ENCODE results near the gene EGFL7.

EGFL7 gene

DNA sequence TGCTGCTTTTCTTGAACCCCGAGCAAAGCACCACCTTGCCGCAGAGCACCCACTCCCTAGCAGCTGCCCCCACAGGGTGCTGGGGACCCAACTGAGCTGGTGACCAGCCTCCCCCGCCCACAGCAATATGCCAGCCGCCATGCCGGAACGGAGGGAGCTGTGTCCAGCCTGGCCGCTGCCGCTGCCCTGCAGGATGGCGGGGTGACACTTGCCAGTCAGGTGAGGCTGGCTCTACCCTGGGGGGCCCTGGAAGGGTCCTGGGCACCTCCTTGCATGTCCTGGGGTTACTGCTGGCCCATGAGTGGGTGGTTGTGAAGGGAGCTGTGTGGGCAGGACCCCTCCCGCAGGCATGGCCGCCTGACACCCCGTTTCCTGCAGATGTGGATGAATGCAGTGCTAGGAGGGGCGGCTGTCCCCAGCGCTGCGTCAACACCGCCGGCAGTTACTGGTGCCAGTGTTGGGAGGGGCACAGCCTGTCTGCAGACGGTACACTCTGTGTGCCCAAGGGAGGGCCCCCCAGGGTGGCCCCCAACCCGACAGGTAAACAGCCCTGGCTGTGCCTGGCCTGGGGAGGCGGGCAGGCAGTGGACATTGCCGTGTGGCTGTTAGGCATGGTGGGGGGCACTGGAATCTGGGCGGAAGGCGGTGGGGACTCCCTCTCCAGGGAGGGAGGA lies 7.2 kb downstream of the EGFL7 start:
- Histone ChIP-seq H3K4me1 (ENCODE audit: control insufficient read depth, insufficient read depth, low read length, poor library complexity, severe bottlenecking) (peaks cover 7% of the 10 kb centered on the region), H3K27ac (ENCODE audit: insufficient read depth, low read length, poor library complexity, severe bottlenecking) (no peak overlapping the region), H3K27me3 (replicated peaks; ENCODE audit: control insufficient read depth, insufficient read depth, low read length, poor library complexity, severe bottlenecking) (peaks cover 11% of the 10 kb centered on the region), H3K36me3 (ENCODE audit: control insufficient read depth, insufficient read depth, low read length) (no peaks in the 10 kb centered on the region), H3K9me3 (ENCODE audit: control insufficient read depth, low read length) (no peaks in the 10 kb centered on the region), H3K4me3 (ENCODE audit: insufficient read depth, low read depth, low read length, poor library complexity, severe bottlenecking) (no peak overlapping the region)
- DNase-seq, result no peak

DNA sequence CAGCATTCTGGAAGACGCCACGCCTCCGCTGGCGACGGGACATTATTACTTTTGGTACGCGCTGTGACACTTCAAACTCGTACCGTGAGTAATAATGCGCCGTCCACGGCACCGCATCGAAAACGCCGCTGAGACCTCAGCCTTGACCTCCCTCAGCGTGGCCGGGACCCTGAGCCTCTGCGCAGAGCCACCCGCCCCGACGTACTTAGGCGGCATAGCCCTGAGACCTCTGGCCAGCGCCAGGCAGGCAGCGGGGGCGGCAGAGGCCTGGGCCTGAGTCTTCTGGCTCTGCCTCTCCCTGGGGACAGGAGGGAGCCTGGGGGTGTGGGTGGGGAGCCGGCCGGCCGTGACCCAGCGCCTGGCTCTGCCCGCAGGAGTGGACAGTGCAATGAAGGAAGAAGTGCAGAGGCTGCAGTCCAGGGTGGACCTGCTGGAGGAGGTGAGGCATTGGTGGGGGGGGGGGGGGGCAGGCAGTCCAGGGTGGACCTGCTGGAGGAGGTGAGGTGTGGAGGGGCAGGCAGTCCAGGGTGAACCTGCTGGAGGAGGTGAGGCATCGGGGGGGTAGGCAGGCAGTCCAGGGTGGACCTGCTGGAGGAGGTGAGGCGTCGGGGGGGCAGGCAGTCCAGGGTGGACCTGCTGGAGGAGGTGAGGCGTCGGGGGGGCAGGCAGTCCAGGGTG lies 8.0 kb downstream of the EGFL7 start:
- Histone ChIP-seq H3K27ac (ENCODE audit: insufficient read depth, low read length, poor library complexity, severe bottlenecking) (no peak overlapping the region), H3K4me1 (ENCODE audit: control insufficient read depth, insufficient read depth, low read length, poor library complexity, severe bottlenecking) (peaks cover 3% of the 10 kb centered on the region), H3K9me3 (ENCODE audit: control insufficient read depth, low read length) (no peaks in the 10 kb centered on the region), H3K27me3 (replicated peaks; ENCODE audit: control insufficient read depth, insufficient read depth, low read length, poor library complexity, severe bottlenecking) (peaks cover 7% of the 10 kb centered on the region), H3K36me3 (ENCODE audit: control insufficient read depth, insufficient read depth, low read length) (no peaks in the 10 kb centered on the region), H3K4me3 (ENCODE audit: insufficient read depth, low read depth, low read length, poor library complexity, severe bottlenecking) (no peak overlapping the region)
- no peak for DNase-seq

DNA sequence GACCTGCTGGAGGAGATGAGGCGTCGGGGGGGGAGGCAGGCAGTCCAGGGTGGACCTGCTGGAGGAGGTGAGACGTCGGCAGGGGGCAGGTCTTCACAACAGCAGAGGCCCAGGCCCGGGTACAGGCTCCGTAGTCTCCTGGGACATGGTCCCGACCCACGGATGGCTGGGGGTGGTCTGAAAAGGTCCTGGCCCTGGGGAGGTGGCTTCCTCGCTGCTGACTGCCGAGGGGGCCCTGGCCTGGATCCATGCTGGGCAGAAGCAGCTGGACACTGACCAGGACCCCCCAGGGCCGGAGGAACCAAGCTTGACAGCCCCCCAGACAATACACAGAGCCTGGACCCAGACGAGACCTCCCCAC lies 8.5 kb downstream of the EGFL7 start:
- Histone ChIP-seq H3K27me3 (replicated peaks; ENCODE audit: control insufficient read depth, insufficient read depth, low read length, poor library complexity, severe bottlenecking) (peaks cover 6% of the 10 kb centered on the region), H3K9me3 (ENCODE audit: control insufficient read depth, low read length) (no peaks in the 10 kb centered on the region), H3K4me1 (ENCODE audit: control insufficient read depth, insufficient read depth, low read length, poor library complexity, severe bottlenecking) (peaks cover 3% of the 10 kb centered on the region), H3K4me3 (ENCODE audit: insufficient read depth, low read depth, low read length, poor library complexity, severe bottlenecking) (no peak overlapping the region), H3K27ac (ENCODE audit: insufficient read depth, low read length, poor library complexity, severe bottlenecking) (no peak overlapping the region), H3K36me3 (ENCODE audit: control insufficient read depth, insufficient read depth, low read length) (peaks cover 3% of the 10 kb centered on the region)
- no peak for DNase-seq

DNA sequence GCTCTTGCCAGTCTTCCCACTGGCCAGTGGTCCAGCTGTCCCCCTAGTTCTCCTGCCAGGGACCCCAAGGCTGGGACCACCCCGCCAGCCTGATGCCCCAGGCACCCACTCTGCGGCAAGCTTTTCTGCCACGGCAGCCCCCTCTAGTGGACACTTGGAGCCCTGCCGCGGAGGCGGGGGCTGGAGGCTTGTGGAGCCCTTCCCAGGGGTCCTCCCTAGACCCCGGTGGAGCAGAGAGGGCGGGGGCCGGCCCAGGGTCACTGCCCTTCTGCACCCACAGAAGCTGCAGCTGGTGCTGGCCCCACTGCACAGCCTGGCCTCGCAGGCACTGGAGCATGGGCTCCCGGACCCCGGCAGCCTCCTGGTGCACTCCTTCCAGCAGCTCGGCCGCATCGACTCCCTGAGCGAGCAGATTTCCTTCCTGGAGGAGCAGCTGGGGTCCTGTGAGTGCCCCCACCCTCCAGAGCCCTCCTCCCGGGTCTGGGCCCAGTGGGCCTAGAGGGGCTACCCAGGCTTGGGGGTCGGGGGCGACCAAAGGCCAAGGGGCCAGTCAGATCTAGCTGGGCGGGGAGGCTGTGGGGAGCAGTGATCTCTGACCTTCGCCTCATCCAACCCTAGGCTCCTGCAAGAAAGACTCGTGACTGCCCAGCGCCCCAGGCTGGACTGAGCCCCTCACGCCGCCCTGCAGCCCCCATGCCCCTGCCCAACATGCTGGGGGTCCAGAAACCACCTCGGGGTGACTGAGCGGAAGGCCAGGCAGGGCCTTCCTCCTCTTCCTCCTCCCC lies 9.1 kb downstream of the EGFL7 start:
- H3K27me3 ChIP-seq (replicated peaks; ENCODE audit: control insufficient read depth, insufficient read depth, low read length, poor library complexity, severe bottlenecking), result peaks cover under 1% of the 10 kb centered on the region
- H3K27ac ChIP-seq (ENCODE audit: insufficient read depth, low read length, poor library complexity, severe bottlenecking), result no peak overlapping the region
- no peak for DNase-seq
- H3K4me3 ChIP-seq (ENCODE audit: insufficient read depth, low read depth, low read length, poor library complexity, severe bottlenecking), result no peak overlapping the region
- H3K9me3 ChIP-seq (ENCODE audit: control insufficient read depth, low read length), result no peaks in the 10 kb centered on the region
- H3K4me1 ChIP-seq (ENCODE audit: control insufficient read depth, insufficient read depth, low read length, poor library complexity, severe bottlenecking), result no peaks in the 10 kb centered on the region
- H3K36me3 ChIP-seq (ENCODE audit: control insufficient read depth, insufficient read depth, low read length), result peaks cover 7% of the 10 kb centered on the region

DNA sequence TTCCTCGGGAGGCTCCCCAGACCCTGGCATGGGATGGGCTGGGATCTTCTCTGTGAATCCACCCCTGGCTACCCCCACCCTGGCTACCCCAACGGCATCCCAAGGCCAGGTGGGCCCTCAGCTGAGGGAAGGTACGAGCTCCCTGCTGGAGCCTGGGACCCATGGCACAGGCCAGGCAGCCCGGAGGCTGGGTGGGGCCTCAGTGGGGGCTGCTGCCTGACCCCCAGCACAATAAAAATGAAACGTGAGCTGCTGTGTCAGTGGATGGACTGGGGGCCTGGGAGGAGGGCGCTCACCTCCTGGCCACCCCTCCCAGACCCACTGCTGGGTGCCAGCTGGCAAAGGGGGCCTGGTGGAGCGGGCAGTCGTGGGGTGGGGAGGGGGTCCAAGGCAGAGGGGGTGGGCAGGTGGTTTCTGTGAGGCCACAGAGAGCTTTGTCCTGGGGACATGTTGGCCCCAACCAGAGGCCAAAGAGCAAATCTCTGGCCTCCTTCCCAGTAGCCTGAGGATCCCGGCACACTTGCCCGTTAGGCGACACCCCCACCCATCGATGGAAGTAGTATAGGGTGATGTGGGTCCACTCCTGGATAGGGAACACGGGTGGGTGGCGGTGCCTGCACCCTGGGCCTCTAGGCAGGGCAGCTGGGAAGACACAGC lies 9.8 kb downstream of the EGFL7 start:
- H3K36me3 ChIP-seq (ENCODE audit: control insufficient read depth, insufficient read depth, low read length), result peaks cover 7% of the 10 kb centered on the region
- no peaks in the 10 kb centered on the region for H3K9me3 ChIP-seq (ENCODE audit: control insufficient read depth, low read length)
- H3K4me3 ChIP-seq (ENCODE audit: insufficient read depth, low read depth, low read length, poor library complexity, severe bottlenecking), result no peak overlapping the region
- no peak overlapping the region for H3K27ac ChIP-seq (ENCODE audit: insufficient read depth, low read length, poor library complexity, severe bottlenecking)
- no peak for DNase-seq
- H3K4me1 ChIP-seq (ENCODE audit: control insufficient read depth, insufficient read depth, low read length, poor library complexity, severe bottlenecking), result no peaks in the 10 kb centered on the region
- H3K27me3 ChIP-seq (replicated peaks; ENCODE audit: control insufficient read depth, insufficient read depth, low read length, poor library complexity, severe bottlenecking), result no peaks in the 10 kb centered on the region

DNA sequence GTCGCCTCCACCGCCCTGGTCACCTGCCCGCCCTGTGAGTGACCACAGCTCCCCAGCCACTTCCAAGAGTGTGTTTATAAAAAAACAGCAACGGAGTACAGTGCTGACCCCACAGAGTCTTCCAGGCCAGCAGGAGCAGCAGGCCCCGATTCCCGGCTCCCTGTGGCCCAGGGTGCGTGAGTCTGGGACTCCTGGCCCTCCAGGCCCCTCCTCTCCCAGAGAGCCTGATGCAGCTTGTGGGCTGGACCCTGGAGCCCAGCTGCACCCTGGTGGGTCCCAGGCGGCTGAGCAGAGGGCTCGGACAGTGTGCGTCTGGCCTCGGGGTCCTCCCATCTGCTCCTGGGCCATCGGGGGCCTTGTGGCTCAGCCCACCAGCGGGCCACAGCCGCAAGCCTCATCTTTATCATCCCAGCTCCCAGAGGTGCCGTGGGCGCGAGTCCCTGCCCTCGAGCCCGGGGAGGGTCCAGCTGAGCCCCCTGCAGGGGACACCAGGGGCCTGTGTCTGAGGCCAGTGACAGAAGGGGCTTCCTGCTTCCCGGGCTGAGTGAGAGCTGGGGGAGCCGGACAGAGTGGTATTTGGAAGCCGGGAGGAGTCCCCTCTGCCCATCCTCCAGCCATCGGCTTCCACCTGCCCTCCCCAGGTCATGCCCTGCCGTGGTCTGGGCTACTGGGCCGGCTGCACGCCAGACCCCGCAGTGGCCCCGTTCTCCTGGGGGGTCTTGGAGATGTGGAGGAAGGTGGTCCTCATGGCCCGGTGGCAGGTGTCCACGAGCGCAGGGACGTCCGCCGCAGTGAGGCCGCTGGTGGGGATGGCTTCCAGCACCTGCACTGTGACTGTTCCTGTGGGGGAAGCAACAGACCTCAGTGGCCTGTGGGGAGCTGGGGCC lies 10.6 kb downstream of the EGFL7 start:
- no peak overlapping the region for H3K4me3 ChIP-seq (ENCODE audit: insufficient read depth, low read depth, low read length, poor library complexity, severe bottlenecking)
- no peak for DNase-seq
- no peak overlapping the region for H3K27ac ChIP-seq (ENCODE audit: insufficient read depth, low read length, poor library complexity, severe bottlenecking)
- H3K27me3 ChIP-seq (replicated peaks; ENCODE audit: control insufficient read depth, insufficient read depth, low read length, poor library complexity, severe bottlenecking), result no peaks in the 10 kb centered on the region
- no peaks in the 10 kb centered on the region for H3K4me1 ChIP-seq (ENCODE audit: control insufficient read depth, insufficient read depth, low read length, poor library complexity, severe bottlenecking)
- H3K36me3 ChIP-seq (ENCODE audit: control insufficient read depth, insufficient read depth, low read length), result peaks cover 7% of the 10 kb centered on the region
- H3K9me3 ChIP-seq (ENCODE audit: control insufficient read depth, low read length), result no peaks in the 10 kb centered on the region

DNA sequence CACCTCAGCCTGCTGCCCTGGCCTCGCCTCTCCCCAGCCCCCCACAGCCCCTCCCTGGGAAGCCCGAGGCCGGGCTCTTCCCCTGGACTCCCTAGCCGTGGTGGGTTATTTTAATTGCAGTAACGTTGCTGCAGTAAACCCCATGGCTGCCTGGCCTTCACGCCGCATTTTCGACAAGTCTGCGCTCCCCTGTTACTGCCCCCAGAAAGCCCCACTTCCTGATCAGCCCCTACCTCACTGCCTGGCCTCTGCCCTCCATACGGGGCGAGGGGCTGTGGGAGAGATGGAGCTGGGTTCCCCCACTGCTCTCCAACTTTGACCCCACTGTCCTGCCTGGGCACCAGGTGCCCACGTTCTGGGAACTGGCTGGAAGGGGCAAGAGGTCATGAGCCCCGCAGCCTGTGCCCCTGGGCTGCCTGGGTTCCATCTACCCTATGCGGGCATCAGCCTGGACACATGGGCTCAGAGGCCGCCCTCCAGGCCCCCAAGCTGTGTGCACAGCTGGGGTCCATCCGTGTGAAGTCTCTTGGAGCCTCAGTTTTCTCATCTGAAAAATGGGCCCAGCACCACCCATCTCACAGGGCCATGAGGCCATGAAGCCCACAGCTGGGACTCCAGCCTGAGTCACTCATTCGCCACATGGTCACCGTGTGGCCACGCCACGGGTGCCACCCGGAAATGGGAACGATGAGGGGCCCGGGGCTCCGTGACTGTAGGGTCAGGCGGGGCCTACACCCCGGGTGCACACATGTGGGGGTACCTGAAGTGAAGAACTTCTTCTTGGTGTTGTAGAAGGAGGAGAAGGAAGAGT lies 11.5 kb downstream of the EGFL7 start:
- DNase-seq, result no peak
- Histone ChIP-seq H3K27ac (ENCODE audit: insufficient read depth, low read length, poor library complexity, severe bottlenecking) (no peak overlapping the region), H3K27me3 (replicated peaks; ENCODE audit: control insufficient read depth, insufficient read depth, low read length, poor library complexity, severe bottlenecking) (no peaks in the 10 kb centered on the region), H3K36me3 (ENCODE audit: control insufficient read depth, insufficient read depth, low read length) (peaks cover 7% of the 10 kb centered on the region), H3K4me1 (ENCODE audit: control insufficient read depth, insufficient read depth, low read length, poor library complexity, severe bottlenecking) (no peaks in the 10 kb centered on the region), H3K4me3 (ENCODE audit: insufficient read depth, low read depth, low read length, poor library complexity, severe bottlenecking) (no peak overlapping the region), H3K9me3 (ENCODE audit: control insufficient read depth, low read length) (no peaks in the 10 kb centered on the region)

DNA sequence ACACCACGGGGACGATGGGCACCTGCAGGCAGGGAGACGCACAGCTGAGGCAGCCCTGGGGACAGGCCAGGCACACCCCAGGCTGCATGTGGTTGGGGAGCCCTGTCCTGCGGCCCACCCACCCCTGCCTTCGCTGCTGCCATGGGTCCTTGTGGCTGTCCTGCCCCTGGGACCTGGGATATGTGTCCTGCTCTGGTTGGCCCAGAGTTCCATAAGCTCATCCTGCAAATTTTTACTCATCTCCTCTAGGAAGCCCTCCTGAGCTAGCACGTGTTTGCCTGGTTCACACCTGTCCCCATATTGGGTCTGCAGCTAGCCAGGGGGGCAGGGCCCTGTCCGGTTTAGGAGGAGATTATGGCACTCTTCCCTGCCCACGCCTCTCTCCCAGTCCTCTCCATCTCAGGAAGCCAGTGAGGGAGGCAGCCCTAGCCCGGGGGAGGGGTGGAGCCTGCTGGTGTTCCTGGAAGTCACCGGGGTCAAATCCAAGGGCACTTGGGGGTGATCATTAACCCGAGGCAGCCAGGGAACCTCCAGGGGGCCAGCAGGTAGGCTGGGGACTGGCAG lies 12.2 kb downstream of the EGFL7 start:
- Histone ChIP-seq H3K36me3 (ENCODE audit: control insufficient read depth, insufficient read depth, low read length) (peaks cover 7% of the 10 kb centered on the region), H3K27me3 (replicated peaks; ENCODE audit: control insufficient read depth, insufficient read depth, low read length, poor library complexity, severe bottlenecking) (no peaks in the 10 kb centered on the region), H3K4me3 (ENCODE audit: insufficient read depth, low read depth, low read length, poor library complexity, severe bottlenecking) (no peak overlapping the region), H3K9me3 (ENCODE audit: control insufficient read depth, low read length) (no peaks in the 10 kb centered on the region), H3K27ac (ENCODE audit: insufficient read depth, low read length, poor library complexity, severe bottlenecking) (no peak overlapping the region), H3K4me1 (ENCODE audit: control insufficient read depth, insufficient read depth, low read length, poor library complexity, severe bottlenecking) (no peaks in the 10 kb centered on the region)
- DNase-seq, result no peak

Measured in effector memory CD4-positive, alpha-beta T cell (primary cell).